ENCODE data around the gene SNX5.

The SNX5 gene

GRCh38 chr20:17958373-17959256 lies 10.0 kb downstream of the SNX5 start:
- DNase-seq: no peak

GRCh38 chr20:17957505-17958363 lies 10.9 kb downstream of the SNX5 start:
- no peak for DNase-seq

- DNase-seq: no peak
Measured at GRCh38 chr20:17956099-17956685, 12.4 kb downstream of the SNX5 start.

GRCh38 chr20:17955302-17955701 lies 13.3 kb downstream of the SNX5 start:
- DNase-seq: no peak

GRCh38 chr20:17953935-17954334 lies 14.7 kb downstream of the SNX5 start:
- DNase-seq: no peak

- no peak for DNase-seq
Measured at GRCh38 chr20:17952692-17953684, 15.6 kb downstream of the SNX5 start.

- DNase-seq: no peak
Measured at GRCh38 chr20:17951323-17951722, 17.3 kb downstream of the SNX5 start.

- no peak for DNase-seq
Measured at GRCh38 chr20:17950670-17951069, 17.9 kb downstream of the SNX5 start.

- no peak for DNase-seq
Measured at GRCh38 chr20:17949899-17950298, 18.7 kb downstream of the SNX5 start.

- DNase-seq: no peak
Measured at GRCh38 chr20:17948442-17948841, 20.2 kb downstream of the SNX5 start.

- DNase-seq: no peak
Measured at GRCh38 chr20:17947474-17947815, 21.1 kb downstream of the SNX5 start.

GRCh38 chr20:17946572-17947473 lies 21.8 kb downstream of the SNX5 start:
- DNase-seq: no peak

GRCh38 chr20:17946040-17946439 lies 22.6 kb downstream of the SNX5 start:
- no peak for DNase-seq

GRCh38 chr20:17944854-17945474 lies 23.6 kb downstream of the SNX5 start:
- no peak for DNase-seq

GRCh38 chr20:17943343-17943742 lies 25.3 kb downstream of the SNX5 start:
- DNase-seq: no peak

GRCh38 chr20:17941826-17942196 lies 26.8 kb downstream of the SNX5 start:
- no peak for DNase-seq

- no peak for DNase-seq
Measured at GRCh38 chr20:17941087-17941825, 27.3 kb downstream of the SNX5 start.

- DNase-seq: no peak
Measured at GRCh38 chr20:17940224-17940971, 28.2 kb downstream of the SNX5 start.

GRCh38 chr20:17939622-17940223 lies 28.9 kb downstream of the SNX5 start:
- DNase-seq: no peak
